ENCODE measurements around the gene PTPN3.

Gene PTPN3

GRCh38 chr9:109383356-109383755, 114.8 kb downstream of the PTPN3 start:
- Mint-ChIP-seq H3K4me3 (no peak overlapping the region), H3K36me3 (ENCODE audit: low read depth) (peaks cover 34% of the 10 kb centered on the region), H3K27me3 (ENCODE audit: low read depth) (peaks cover 10% of the 10 kb centered on the region), H3K9me3 (no peaks in the 10 kb centered on the region), H3K27ac (no peak overlapping the region), H3K4me1 (no peaks in the 10 kb centered on the region)
- TF ChIP-seq CTCF (IDR thresholded peaks at IDR 0.05; ENCODE audit: unreplicated experiment in 3 of 3), result no peak

DNA sequence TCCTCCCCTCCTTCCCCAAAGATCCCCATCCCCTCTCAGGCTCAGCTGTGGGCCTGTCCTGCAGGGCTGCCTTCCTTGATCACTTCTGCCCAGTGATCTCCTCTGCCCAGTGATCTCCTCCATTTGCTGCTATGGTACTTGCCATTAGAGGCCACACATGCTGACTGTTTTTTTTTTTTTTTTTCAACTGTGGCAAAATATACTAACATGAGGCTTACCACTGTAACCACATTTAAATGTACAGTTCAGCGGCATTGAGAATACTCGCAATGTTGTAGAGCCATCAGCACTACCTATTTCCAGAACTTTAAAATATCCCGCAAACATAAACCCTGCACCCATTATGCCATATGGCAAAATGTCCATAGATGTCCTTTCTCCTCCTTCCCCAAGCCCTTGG, 115.5 kb downstream of the PTPN3 start:
- Mint-ChIP-seq H3K4me3 (no peak overlapping the region), H3K27ac (no peak overlapping the region), H3K9me3 (no peaks in the 10 kb centered on the region), H3K36me3 (ENCODE audit: low read depth) (peaks cover 30% of the 10 kb centered on the region), H3K4me1 (no peaks in the 10 kb centered on the region), H3K27me3 (ENCODE audit: low read depth) (peaks cover 5% of the 10 kb centered on the region)
- TF ChIP-seq CTCF (IDR thresholded peaks at IDR 0.05; ENCODE audit: unreplicated experiment in 3 of 3), result no peak

- Mint-ChIP-seq H3K4me1 (no peaks in the 10 kb centered on the region), H3K9me3 (no peaks in the 10 kb centered on the region), H3K27ac (no peak overlapping the region), H3K36me3 (ENCODE audit: low read depth) (peaks cover 29% of the 10 kb centered on the region), H3K27me3 (ENCODE audit: low read depth) (peaks cover 5% of the 10 kb centered on the region), H3K4me3 (no peak overlapping the region)
- no peak for TF ChIP-seq CTCF (IDR thresholded peaks at IDR 0.05; ENCODE audit: unreplicated experiment in 3 of 3)
Observed at GRCh38 chr9:109382182-109382581, 115.9 kb downstream of the PTPN3 start.

DNA sequence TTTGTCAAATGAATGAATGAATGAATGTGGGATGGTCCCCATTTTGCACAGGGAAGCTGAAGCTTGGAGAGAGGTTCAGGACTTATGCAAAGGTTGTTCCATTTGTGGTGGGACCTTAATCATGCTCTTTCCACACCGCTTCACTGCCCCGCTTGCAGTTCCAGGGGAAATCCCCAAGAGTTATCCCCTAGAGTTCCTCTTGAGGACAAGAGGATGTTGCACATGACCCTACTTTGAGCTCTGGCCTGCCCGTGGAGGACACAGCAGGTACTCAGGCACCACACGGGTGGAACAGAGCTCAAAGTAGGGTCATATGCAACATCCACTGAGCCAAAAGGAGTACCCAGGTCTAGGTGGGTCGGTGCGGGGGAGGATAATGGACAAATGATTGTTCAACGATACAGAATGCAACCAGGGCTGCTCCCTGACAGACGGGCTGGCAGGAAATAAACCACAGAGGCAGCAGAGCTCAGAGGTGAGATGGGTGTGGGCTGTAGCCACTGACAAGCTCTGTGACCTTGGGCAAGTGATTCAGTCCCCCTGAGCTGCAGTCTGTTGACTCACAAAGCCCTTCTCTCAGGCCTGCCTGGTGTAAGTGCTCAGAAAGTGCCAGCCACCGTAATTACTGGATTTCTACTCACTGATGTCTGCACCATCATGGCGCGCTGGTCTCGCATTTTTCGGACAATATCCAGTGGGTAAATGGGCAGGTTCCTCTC, 116.9 kb downstream of the PTPN3 start:
- H3K4me1 Mint-ChIP-seq, result no peaks in the 10 kb centered on the region
- no peak overlapping the region for H3K27ac Mint-ChIP-seq
- no peak for TF ChIP-seq CTCF (IDR thresholded peaks at IDR 0.05; ENCODE audit: unreplicated experiment in 3 of 3)
- peaks cover 5% of the 10 kb centered on the region for H3K27me3 Mint-ChIP-seq (ENCODE audit: low read depth)
- H3K4me3 Mint-ChIP-seq, result no peak overlapping the region
- peaks cover 26% of the 10 kb centered on the region for H3K36me3 Mint-ChIP-seq (ENCODE audit: low read depth)
- H3K9me3 Mint-ChIP-seq, result no peaks in the 10 kb centered on the region

DNA sequence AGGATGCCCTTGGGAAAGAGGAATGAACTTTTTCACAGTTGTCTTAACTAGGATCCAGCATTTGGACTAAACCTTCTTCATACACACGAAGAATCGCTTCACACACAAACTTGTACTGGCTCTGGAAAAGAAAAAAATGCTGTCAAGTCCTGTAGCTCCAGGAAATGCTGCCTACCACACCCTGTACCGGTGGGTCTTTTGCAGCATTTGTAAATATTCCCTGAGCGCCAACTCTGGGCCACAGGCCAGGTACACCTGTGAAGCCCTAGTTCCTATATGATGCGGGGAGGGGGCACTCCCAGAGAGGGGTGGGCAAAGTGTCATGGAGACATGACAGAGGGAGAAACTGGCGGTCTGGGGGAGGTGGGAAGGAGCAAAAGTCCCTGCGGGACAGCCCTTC, 118.6 kb downstream of the PTPN3 start:
- Mint-ChIP-seq H3K4me3 (no peak overlapping the region), H3K4me1 (no peaks in the 10 kb centered on the region), H3K36me3 (ENCODE audit: low read depth) (peaks cover 22% of the 10 kb centered on the region), H3K9me3 (no peaks in the 10 kb centered on the region), H3K27me3 (ENCODE audit: low read depth) (peaks cover 5% of the 10 kb centered on the region), H3K27ac (no peak overlapping the region)
- no peak for TF ChIP-seq CTCF (IDR thresholded peaks at IDR 0.05; ENCODE audit: unreplicated experiment in 3 of 3)

- Mint-ChIP-seq H3K36me3 (ENCODE audit: low read depth) (peaks cover 21% of the 10 kb centered on the region), H3K27ac (no peak overlapping the region), H3K4me1 (no peaks in the 10 kb centered on the region), H3K9me3 (no peaks in the 10 kb centered on the region), H3K27me3 (ENCODE audit: low read depth) (no peaks in the 10 kb centered on the region), H3K4me3 (no peak overlapping the region)
- TF ChIP-seq CTCF (IDR thresholded peaks at IDR 0.05; ENCODE audit: unreplicated experiment in 3 of 3), result no peak
Observed at GRCh38 chr9:109378316-109378715, 119.8 kb downstream of the PTPN3 start.
